Ramos (cell line): ENCODE measurements around the gene CEACAM6.
"Not testable (repeated sequence)": the region's sequence is repeated elsewhere in the genome, so short reads cannot be mapped to it uniquely, and the experiment has no call there.

Experiments
- in situ Hi-C: fragments of 300-500 bp; cut with MboI; formaldehyde crosslinking; loops from one replicate; pipeline ENCODE4 v1.14.3; 2022; ENCODE audit warnings: low sequenced_read_pairs; ENCODE audit not compliant: unreplicated experiment

CEACAM6 gene

GRCh38 chr19:41755328-41755913 is at the start of gene CEACAM6:
TSS of gene CEACAM6 (plus strand) at chr19:41755530. CDS start at chr19:41755639, 109 bp downstream.
- in situ Hi-C loops, result no loop called here

GRCh38 chr19:41706741-41707501 is 48.4 kb upstream of the CEACAM6 start:
- in situ Hi-C loops, result no loop called here

DNA sequence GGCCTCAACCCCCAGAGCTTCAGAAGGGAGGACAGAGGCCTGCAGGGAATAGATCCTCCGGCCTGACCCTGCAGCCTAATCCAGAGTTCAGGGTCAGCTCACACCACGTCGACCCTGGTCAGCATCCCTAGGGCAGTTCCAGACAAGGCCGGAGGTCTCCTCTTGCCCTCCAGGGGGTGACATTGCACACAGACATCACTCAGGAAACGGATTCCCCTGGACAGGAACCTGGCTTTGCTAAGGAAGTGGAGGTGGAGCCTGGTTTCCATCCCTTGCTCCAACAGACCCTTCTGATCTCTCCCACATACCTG is 47.9 kb upstream of the CEACAM6 start:
- in situ Hi-C loops, result no loop called here

DNA sequence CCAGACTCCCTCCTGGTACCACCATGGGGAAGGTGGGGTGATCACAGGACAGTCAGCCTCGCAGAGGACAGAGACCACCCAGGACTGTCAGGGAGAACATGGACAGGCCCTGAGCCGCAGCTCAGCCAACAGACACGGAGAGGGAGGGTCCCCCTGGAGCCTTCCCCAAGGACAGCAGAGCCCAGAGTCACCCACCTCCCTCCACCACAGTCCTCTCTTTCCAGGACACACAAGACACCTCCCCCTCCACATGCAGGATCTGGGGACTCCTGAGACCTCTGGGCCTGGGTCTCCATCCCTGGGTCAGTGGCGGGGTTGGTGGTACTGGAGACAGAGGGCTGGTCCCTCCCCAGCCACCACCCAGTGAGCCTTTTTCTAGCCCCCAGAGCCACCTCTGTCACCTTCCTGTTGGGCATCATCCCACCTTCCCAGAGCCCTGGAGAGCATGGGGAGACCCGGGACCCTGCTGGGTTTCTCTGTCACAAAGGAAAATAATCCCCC is 47.4 kb upstream of the CEACAM6 start:
- in situ Hi-C loops, result no loop called here

GRCh38 chr19:41708481-41708880 is 46.8 kb upstream of the CEACAM6 start, which contains the start of gene CEACAM5:
TSS of gene CEACAM5 (plus strand) at chr19:41708626. CDS start at chr19:41708732, 106 bp downstream.
- in situ Hi-C loops, result no loop called here

- in situ Hi-C loops, result not testable (repeated sequence)
Measured at GRCh38 chr19:41709516-41709915, 45.8 kb upstream of the CEACAM6 start.

GRCh38 chr19:41709951-41710645 is 45.2 kb upstream of the CEACAM6 start:
- in situ Hi-C loops, result no loop called here

DNA sequence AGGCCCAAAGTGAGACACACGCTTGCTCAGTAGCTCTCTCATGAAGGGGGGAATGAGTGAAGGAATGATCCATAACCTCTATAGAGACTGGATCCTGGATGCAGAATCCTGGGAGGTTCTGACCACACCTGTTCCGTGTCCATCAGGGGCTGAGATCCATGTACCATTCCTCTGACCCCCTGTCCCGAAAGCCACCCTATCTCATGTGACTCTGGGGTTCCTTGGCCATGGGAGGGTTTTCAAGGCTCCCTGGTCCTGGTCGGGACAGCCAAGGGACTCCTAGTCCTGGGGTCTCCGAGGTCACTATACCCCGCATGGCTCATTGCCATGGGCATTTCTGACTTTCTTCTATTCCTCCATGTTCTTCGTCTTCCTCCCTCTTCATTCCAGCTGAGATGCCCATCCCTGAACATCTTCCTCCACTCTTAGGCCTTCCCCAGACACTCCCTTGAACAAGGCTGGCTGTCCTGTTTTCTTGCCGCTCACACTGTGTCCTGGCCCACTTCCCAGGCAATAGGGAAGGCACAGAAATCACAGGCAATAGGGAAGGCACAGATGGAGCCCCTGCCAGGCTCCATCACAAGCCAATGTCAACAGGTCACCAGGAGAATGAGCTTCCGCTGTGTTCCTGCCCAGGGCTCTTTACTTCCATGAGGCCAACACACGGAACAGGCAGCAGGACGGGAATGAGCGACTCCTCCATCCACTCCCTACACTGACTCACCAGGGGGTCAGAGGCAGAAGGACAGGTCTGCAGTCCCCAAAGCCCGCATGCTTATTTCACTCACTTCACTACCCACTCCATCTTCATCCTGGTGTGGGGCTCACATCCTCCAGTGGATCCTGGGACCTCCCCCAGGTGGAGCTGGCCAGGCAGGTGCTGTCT is 43.7 kb upstream of the CEACAM6 start:
- in situ Hi-C loops, result no loop called here

DNA sequence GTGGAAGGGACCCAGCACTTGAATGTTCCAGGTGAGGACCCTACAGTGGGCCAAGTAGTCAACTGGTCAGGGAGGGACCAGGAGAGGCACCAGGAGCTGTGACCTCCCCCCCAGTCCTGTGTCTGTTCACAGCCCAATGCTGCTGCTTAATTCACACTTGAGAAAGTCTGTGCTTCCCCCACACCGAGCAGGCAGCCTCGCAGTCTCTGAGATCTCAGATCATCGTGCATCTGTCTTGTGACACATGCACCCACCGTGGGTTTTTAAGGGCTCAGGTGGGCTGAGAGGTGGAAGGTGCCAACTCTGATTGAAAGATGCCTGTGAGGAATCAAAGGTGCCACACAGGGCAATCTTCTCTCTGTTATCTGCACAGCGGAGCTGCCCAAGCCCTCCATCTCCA is 40.7 kb upstream of the CEACAM6 start:
- in situ Hi-C loops, result no loop called here

DNA sequence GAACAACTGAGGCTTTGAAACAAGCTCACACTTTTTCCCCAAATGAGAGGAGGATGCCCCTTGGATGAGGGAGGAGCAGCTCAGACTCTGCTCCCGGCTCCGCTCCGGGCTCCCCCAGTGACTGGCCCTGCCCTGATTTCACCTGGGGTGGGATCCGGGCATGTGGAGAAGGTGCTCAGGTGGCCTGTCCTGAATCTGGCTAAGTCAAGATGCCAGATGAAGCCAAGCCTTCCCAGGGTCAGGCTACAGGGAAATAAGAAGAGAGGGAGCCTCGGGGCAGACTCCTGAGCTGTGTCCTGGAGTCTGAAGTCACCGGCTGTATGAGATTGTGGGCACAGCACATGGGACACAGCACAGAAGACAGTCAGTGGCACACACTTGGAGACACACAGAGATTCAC is 36.6 kb upstream of the CEACAM6 start:
- in situ Hi-C loops, result no loop called here

- in situ Hi-C loops, result no loop called here
Measured at GRCh38 chr19:41720103-41720502, 35.2 kb upstream of the CEACAM6 start.

DNA sequence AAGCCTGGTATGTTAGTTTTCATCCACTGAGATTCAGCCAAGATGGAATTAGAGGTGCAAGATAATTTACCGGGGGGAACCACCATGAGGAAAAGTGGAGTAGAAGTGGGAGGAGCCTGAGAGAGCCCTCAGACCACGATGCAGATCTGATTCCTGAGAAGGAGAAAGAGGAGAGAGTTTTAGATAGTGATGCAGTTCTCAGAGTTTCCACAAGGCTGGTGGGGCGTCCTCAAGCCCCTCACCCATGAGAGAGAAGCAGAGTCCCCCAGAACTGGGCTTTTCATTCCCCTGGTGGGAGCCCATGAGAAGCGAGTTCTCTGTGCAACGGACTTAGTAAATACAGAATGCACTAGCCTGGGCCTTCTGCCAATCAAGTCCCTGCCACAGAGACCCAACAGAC is 28.8 kb upstream of the CEACAM6 start:
- in situ Hi-C loops, result no loop called here

- in situ Hi-C loops, result no loop called here
Measured at GRCh38 chr19:41734156-41734555, 21.2 kb upstream of the CEACAM6 start.

DNA sequence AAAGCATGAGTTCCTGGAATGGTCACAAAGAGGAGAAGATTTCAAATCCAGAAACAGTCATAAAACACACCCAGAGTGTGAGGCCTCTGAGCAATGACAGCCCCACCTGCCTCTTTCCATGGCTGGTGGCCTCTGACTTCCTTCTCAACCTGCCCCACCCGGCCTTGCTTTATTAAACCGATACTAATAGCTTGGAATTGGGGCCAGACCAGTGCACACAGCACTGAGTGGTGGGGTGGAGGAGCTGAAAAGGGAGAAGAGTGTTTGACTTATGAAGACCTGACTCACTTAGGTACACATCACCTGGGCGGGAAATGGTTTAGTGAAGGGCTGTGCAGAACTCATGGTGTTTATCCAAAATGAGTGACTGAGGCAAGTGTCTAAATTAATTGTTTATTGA is 20.7 kb upstream of the CEACAM6 start:
- in situ Hi-C loops, result no loop called here

- in situ Hi-C loops, result no loop called here
Measured at GRCh38 chr19:41735071-41735600, 20.2 kb upstream of the CEACAM6 start.

DNA sequence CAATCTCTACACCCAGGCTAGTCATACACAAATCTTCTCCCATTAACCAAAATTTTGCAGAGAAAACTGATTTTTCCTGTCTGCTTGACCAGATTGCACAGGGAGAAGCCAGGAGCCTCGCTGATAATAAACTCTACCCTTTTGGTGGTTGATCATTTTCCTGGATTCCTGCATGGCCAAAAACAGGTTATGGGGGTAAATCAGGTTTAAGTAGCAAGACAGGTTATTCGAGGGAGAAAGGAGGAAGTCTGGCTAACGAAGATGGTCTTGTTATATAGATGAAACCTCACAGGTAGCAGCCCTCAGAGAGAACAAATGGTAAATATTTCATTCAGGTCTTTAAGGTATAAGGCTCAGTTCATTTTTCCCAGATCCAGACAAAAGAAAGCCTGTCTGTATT is 16.0 kb upstream of the CEACAM6 start:
- in situ Hi-C loops, result no loop called here

DNA sequence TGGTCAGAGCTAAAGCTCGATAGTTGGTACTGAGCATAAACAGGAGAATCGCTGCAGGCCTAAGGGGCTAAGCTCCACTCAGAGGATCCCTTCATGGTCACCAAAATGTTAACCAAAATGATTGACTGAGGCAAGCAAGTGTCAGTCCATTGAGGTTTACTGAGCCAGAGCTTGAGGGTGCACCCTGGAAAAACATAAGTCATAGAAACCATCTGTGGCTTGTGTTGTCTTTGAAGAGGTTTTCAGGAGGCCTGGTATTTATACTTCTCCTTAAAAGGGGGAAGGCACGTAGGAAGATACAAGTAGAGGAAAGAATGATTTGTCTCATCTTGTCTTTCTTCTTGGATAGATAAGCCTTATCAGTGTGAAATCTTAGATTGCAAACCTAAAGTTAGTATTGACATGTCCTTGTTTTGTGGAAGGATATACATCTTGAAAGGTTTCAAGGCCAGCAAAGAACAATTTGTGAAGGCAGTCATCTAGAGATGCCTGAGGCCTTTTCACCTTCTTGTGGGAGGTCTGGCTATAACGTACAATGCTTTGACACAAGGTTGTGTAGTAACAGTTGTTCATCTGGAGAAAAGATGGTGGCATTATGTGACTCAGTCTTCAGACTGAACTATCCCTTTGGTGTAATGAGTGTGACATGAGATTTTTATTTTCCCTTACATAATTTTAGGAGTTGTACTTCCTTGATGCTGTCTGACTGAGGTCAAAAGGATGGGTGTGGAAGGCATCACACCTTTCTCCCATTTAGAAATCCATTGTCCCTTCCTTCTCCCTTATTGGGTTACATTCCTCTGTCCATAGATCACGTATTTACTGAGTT is 14.7 kb upstream of the CEACAM6 start:
- in situ Hi-C loops, result no loop called here

GRCh38 chr19:41741244-41741554 is 14.1 kb upstream of the CEACAM6 start:
- in situ Hi-C loops, result no loop called here

GRCh38 chr19:41744850-41745249 is 10.5 kb upstream of the CEACAM6 start:
- in situ Hi-C loops, result no loop called here
